Right lobe of liver (tissue), 4 donors: ENCODE data around the gene TTC8.

Experiments used
- POLR2A ChIP-seq: fragments of 450-650 bp; IDR thresholded peaks from one replicate; pipeline ENCODE4 v1.6.1; 2017; ENCODE audit warnings: antibody characterized with exemption, mild to moderate bottlenecking
- TF ChIP-seq, protein P1 (sequence below), 4 donors: fragments of 200-600 bp in 3 of 4; fragments of 450-650 bp in 1 of 4; IDR thresholded peaks; one replicate each; pipeline versions ENCODE4 v1.5.1 to v1.8.0; 2016 to 2022; ENCODE audit warnings: antibody characterized with exemption in 4 of 4, mild to moderate bottlenecking in 2 of 4
- donor health status: DM: no; HTN: no; CAD: no.
- donor health status: DM: no; HTN: no; CAD: no.
- donor health status: DM: no; HTN: yes; CAD: no.

DNA sequence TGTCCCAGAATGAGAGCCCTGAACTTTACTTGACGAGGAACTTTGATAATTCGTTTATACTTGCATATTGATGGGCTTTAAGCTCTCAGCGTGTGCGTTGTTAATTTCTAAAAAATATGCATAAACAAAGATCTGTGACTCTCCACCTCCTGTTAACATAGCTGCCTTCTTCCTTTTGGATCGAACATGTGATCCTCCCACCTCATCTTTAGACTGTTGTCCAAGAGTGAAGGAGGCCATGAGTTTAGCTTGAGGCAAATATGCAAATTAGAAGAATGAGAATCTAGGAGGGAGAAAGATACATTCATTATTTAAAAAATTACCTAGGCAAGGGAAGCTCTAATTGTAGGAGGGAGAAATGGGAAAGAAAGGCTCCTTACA is 617 bp downstream of the TTC8 start:
- TF ChIP-seq, protein P1, sequence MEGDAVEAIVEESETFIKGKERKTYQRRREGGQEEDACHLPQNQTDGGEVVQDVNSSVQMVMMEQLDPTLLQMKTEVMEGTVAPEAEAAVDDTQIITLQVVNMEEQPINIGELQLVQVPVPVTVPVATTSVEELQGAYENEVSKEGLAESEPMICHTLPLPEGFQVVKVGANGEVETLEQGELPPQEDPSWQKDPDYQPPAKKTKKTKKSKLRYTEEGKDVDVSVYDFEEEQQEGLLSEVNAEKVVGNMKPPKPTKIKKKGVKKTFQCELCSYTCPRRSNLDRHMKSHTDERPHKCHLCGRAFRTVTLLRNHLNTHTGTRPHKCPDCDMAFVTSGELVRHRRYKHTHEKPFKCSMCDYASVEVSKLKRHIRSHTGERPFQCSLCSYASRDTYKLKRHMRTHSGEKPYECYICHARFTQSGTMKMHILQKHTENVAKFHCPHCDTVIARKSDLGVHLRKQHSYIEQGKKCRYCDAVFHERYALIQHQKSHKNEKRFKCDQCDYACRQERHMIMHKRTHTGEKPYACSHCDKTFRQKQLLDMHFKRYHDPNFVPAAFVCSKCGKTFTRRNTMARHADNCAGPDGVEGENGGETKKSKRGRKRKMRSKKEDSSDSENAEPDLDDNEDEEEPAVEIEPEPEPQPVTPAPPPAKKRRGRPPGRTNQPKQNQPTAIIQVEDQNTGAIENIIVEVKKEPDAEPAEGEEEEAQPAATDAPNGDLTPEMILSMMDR (IDR thresholded peaks at IDR 0.05): no peak
- no peak for TF ChIP-seq POLR2A
